HepG2 (cell line): Measurements from ENCODE around the gene MYLK2. TPM values are rescaled to one million over a fixed set of nuclear protein-coding genes. Genes with fewer than 3 reads are reported as not detected.

ENCODE experiments used
- ELF3 ChIP-seq: IDR thresholded peaks from 2 replicates; pipeline ENCODE4 v1.6.1; 2016; ENCODE audit warnings: missing genetic modification reagents, missing compliant biosample characterization
- FIP1L1 ChIP-seq: fragments of 200-400 bp; formaldehyde crosslinking; IDR thresholded peaks from 2 replicates; pipeline ENCODE4 v1.6.1; 2018; ENCODE audit warnings: low read depth, mild to moderate bottlenecking, low read length, moderate library complexity, borderline replicate concordance; ENCODE audit not compliant: insufficient read depth
- GATAD1 ChIP-seq: IDR thresholded peaks from 2 replicates; pipeline ENCODE4 v1.6.1; 2016; ENCODE audit warnings: missing genetic modification reagents, missing compliant biosample characterization
- GZF1 ChIP-seq: sonication (generic); formaldehyde crosslinking; IDR thresholded peaks from 2 replicates; pipeline ENCODE4 v1.5.1; 2020; ENCODE audit warnings: mild to moderate bottlenecking, missing genetic modification reagents
- MED13 ChIP-seq: sonication (generic); formaldehyde crosslinking; IDR thresholded peaks from 2 replicates; pipeline ENCODE4 v1.5.0; 2020; ENCODE audit warnings: missing genetic modification reagents
- MEF2D ChIP-seq: sonication (generic); formaldehyde crosslinking; IDR thresholded peaks from 2 replicates; pipeline ENCODE4 v1.5.1; 2020; ENCODE audit warnings: mild to moderate bottlenecking, missing genetic modification reagents
- MEIS1 ChIP-seq: sonication (generic); formaldehyde crosslinking; IDR thresholded peaks from 2 replicates; pipeline ENCODE4 v1.9.0; 2021; ENCODE audit warnings: mild to moderate bottlenecking, missing genetic modification reagents, moderate library complexity, borderline replicate concordance
- NCOR1 ChIP-seq: fragments of 200-600 bp; sonication (generic); IDR thresholded peaks from 2 replicates; pipeline ENCODE4 v1.7.0; 2017; ENCODE audit warnings: antibody characterized with exemption, low read length, borderline replicate concordance
- NR2F2 ChIP-seq: IDR thresholded peaks from 2 replicates; pipeline ENCODE4 v1.6.1; 2012; ENCODE audit warnings: low read depth, inconsistent platforms, borderline replicate concordance
- PHF5A ChIP-seq: IDR thresholded peaks from one replicate; pipeline ENCODE4 v1.6.1; 2018; ENCODE audit warnings: low read depth, missing genetic modification reagents; ENCODE audit not compliant: unreplicated experiment
- PRPF4 ChIP-seq: fragments of 200-400 bp; formaldehyde crosslinking; IDR thresholded peaks from 2 replicates; pipeline ENCODE4 v1.6.1; 2016; ENCODE audit warnings: low read length, low read depth; ENCODE audit not compliant: poor library complexity, severe bottlenecking
- SIN3B ChIP-seq: fragments of 150-350 bp; IDR thresholded peaks from 2 replicates; pipeline ENCODE4 v1.6.1; 2014; ENCODE audit warnings: low read length
- SMYD3 ChIP-seq: sonication (generic); formaldehyde crosslinking; IDR thresholded peaks from 2 replicates; pipeline ENCODE4 v1.8.1; 2023; ENCODE audit warnings: mild to moderate bottlenecking, missing genetic modification reagents
- THAP8 ChIP-seq: sonication (generic); formaldehyde crosslinking; IDR thresholded peaks from 2 replicates; pipeline ENCODE4 v1.5.1; 2020; ENCODE audit warnings: missing genetic modification reagents, mild to moderate bottlenecking, borderline replicate concordance
- UBTF ChIP-seq: sonication (generic); formaldehyde crosslinking; IDR thresholded peaks from 2 replicates; pipeline ENCODE4 v1.4.0; 2020; ENCODE audit warnings: mild to moderate bottlenecking, missing genetic modification reagents
- YY1 ChIP-seq: IDR thresholded peaks from 2 replicates; pipeline ENCODE4 v1.6.1; 2011; ENCODE audit warnings: low read length, low read depth, moderate library complexity, mild to moderate bottlenecking; ENCODE audit not compliant: insufficient read depth, insufficient replicate concordance
- ZFP82 ChIP-seq: sonication (generic); formaldehyde crosslinking; IDR thresholded peaks from 2 replicates; pipeline ENCODE4 v1.5.1; 2020; ENCODE audit warnings: mild to moderate bottlenecking, missing genetic modification reagents, borderline replicate concordance
- ZMYM4 ChIP-seq: sonication (generic); formaldehyde crosslinking; IDR thresholded peaks from 2 replicates; pipeline ENCODE4 v1.8.1; 2023; ENCODE audit warnings: mild to moderate bottlenecking, missing genetic modification reagents
- ZNF17 ChIP-seq: sonication (generic); formaldehyde crosslinking; IDR thresholded peaks from 2 replicates; pipeline ENCODE4 v1.5.0; 2020; ENCODE audit warnings: mild to moderate bottlenecking, missing genetic modification reagents
- ZNF513 ChIP-seq: sonication (generic); formaldehyde crosslinking; conservative IDR thresholded peaks from 2 replicates; pipeline ENCODE4 v1.5.0; 2020; ENCODE audit warnings: missing genetic modification reagents
- polyA plus RNA-seq, 8 experiments: library from polyadenylated mRNA; depleted of rRNA in 3 of 8; stranded (reverse) in 7 of 8; unstranded in 1 of 8; fragments of >200 nt; fragmentation: Illumina TruSeq in 4 of 8; extraction: Trizol in 4 of 8; gene quantifications; 2 replicates each; pipeline versions ENCODE4 v1.2.1 to v1.2.3, GENCODE V29; 2011 to 2016; ENCODE audit warnings: low read depth in 4 of 8, missing spikeins in 1 of 8, mixed read lengths in 1 of 8; ENCODE audit not compliant: insufficient read depth in 1 of 8
- total RNA-seq, 5 experiments: library from RNA; depleted of rRNA; stranded (reverse); fragments of >200 nt; fragmentation: Illumina TruSeq; extraction: Trizol; gene quantifications; 2 replicates each; pipeline ENCODE4 v1.2.3, GENCODE V29; 2016; ENCODE audit warnings: low read depth in 1 of 5
- TF ChIP-seq, protein P1 (sequence below): sonication (generic); formaldehyde crosslinking; IDR thresholded peaks from 2 replicates; pipeline ENCODE4 v1.5.1; 2020; ENCODE audit warnings: mild to moderate bottlenecking, missing genetic modification reagents, borderline replicate concordance

The MYLK2 gene
- total and polyA plus RNA-seq, 2 of the 13 experiments (the other 11 are each of a cell fraction or from before 2014, with no cell fraction given), result 0.27 TPM; not detected in 1

DNA sequence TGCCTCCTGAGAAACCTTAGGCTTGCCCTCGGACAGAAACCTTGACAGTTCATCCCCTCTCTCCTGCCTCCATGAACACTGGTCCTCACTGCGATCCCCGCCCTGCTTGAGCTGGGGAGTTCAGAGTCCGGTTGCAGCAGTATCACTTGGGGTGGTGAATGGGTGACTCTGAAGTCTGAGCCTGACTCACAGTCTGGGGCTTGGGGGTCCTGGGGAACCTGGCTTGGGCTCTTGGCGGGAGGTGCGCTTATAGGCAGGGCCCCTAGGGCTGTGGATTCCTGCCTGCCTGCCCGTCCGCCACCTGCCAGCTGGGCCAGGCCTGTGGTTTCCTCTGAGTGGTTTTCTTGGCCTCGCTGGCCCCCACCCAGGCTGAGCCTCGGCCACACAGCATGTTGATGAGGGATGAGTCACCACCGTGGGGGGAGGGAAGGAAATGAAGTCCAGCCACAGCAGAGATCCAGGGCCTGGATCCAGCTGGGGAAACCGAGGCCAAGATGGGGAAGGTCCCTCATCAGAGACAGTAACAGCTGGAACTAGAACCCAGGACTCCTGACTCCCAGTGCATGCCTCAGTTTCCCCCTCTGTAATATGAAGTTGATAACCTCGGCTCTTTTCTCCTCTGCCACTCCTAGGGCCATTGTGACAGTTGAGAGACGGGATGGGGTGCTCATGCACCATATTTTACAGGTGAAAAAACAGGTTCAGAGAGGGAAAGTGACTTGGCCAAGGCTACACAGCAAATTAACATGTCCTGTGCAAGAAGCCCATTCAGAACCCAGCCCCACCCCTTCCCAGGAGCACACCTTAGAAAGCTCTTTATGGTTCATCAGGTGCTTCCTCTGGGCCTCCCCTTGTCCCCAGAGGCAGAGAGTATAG lies 17.1 kb downstream of the MYLK2 start (continued):
- no peak for TF ChIP-seq ZNF513 (CRISPR knock-in tag)
- TF ChIP-seq MEF2D (CRISPR knock-in tag), result no peak
- no peak for TF ChIP-seq ZMYM4
- TF ChIP-seq PRPF4, result no peak
- TF ChIP-seq PHF5A, result no peak
- no peak for TF ChIP-seq NCOR1
- no peak for TF ChIP-seq THAP8 (CRISPR knock-in tag)
- TF ChIP-seq GZF1 (CRISPR knock-in tag), result no peak
- no peak for TF ChIP-seq NR2F2
- TF ChIP-seq FIP1L1, result no peak
- TF ChIP-seq ELF3 (CRISPR knock-in tag), result peak; percentile 55
- 0 out of 2 replicates have a peak, but pooled peaks have one; percentile 22 for TF ChIP-seq UBTF (CRISPR knock-in tag)
- TF ChIP-seq, protein P1, sequence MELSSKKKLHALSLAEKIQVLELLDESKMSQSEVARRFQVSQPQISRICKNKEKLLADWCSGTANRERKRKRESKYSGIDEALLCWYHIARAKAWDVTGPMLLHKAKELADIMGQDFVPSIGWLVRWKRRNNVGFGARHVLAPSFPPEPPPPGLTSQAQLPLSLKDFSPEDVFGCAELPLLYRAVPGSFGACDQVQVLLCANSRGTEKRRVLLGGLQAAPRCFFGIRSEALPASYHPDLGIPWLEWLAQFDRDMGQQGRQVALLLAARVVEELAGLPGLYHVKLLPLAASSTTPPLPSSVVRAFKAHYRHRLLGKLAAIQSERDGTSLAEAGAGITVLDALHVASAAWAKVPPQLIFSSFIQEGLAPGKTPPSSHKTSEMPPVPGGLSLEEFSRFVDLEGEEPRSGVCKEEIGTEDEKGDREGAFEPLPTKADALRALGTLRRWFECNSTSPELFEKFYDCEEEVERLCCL (CRISPR knock-in tag), result no peak
- TF ChIP-seq ZNF17 (CRISPR knock-in tag), result no peak
- no peak for TF ChIP-seq YY1
- no peak for TF ChIP-seq SMYD3 (CRISPR knock-in tag)
- no peak for TF ChIP-seq MED13 (CRISPR knock-in tag)
- no peak for TF ChIP-seq ZFP82 (CRISPR knock-in tag)
- TF ChIP-seq MEIS1, result no peak
- peak; percentile 14; the same call in 1 of the 2 replicates for TF ChIP-seq GATAD1 (CRISPR knock-in tag)
- no peak for TF ChIP-seq SIN3B
